Suprapubic skin (tissue), 4 donors: ENCODE data around the gene DTNA. TPM values are rescaled to one million over a fixed set of nuclear protein-coding genes. Genes with fewer than 3 reads are reported as not detected.

Experiments
- DNase-seq, 2 donors: peaks; one replicate each; pipeline ENCODE4 v3.0.0-alpha.2; 2019; ENCODE audit warnings: low spot score in 2 of 2
- H3K27ac ChIP-seq: fragments of 200-600 bp; sonication (generic); one replicate; pipeline ENCODE4 v1.5.1; 2019
- H3K27me3 ChIP-seq: fragments of 200-600 bp; sonication (generic); one replicate; pipeline ENCODE4 v1.5.1; 2019
- H3K36me3 ChIP-seq: fragments of 200-600 bp; sonication (generic); one replicate; pipeline ENCODE4 v1.5.1; 2019
- H3K4me1 ChIP-seq: fragments of 200-600 bp; sonication (generic); one replicate; pipeline ENCODE4 v1.5.1; 2019
- H3K4me3 ChIP-seq: fragments of 200-600 bp; sonication (generic); one replicate; pipeline ENCODE4 v1.5.1; 2019; ENCODE audit warnings: mild to moderate bottlenecking
- H3K9me3 ChIP-seq: fragments of 200-600 bp; sonication (generic); one replicate; pipeline ENCODE4 v1.5.1; 2019
- CTCF ChIP-seq, 2 donors: fragments of 200-600 bp in 1 of 2; fragments of 450-650 bp in 1 of 2; sonication (generic) in 1 of 2; IDR thresholded peaks; one replicate each; pipeline ENCODE4 v1.5.1; 2016 to 2019; ENCODE audit warnings: antibody characterized with exemption in 2 of 2, mild to moderate bottlenecking in 1 of 2, moderate library complexity in 1 of 2
- EP300 ChIP-seq: sonication (generic); formaldehyde crosslinking; IDR thresholded peaks from one replicate; pipeline ENCODE4 v1.6.1; 2017; ENCODE audit warnings: antibody characterized with exemption
- POLR2A ChIP-seq, 2 donors: fragments of 450-650 bp; IDR thresholded peaks; one replicate each; pipeline ENCODE4 v1.6.1; 2017; ENCODE audit warnings: antibody characterized with exemption in 2 of 2, mild to moderate bottlenecking in 2 of 2, moderate library complexity in 2 of 2
- POLR2AphosphoS5 ChIP-seq, 3 donors: sonication (generic); formaldehyde crosslinking; IDR thresholded peaks; one replicate each; pipeline ENCODE4 v1.6.1; 2017; ENCODE audit warnings: antibody characterized with exemption in 3 of 3
- WGBS: methylation state at CpG from one replicate; pipeline ENCODE4 v1.1.5; 2018; 5-methylcytosine and 5-hydroxymethylcytosine counted together
- total RNA-seq, 4 donors: library from RNA; depleted of rRNA; stranded (reverse); fragments of >200 nt; gene quantifications; one replicate each; pipeline ENCODE4 v1.1.0, GENCODE V29; 2016

The DTNA gene
- total RNA-seq, 4 donors from 2014 or later, result 3.0 to 15.9 (median 5.1) TPM

- DNase-seq, result no peak
- TF ChIP-seq POLR2AphosphoS5 (IDR thresholded peaks at IDR 0.05) (no peak), EP300 (no peak), POLR2A (IDR thresholded peaks at IDR 0.05) (no peak), CTCF (IDR thresholded peaks at IDR 0.05) (no peak)
- Histone ChIP-seq H3K36me3 (no peaks in the 10 kb centered on the region), H3K27me3 (no peaks in the 10 kb centered on the region), H3K4me3 (no peak overlapping the region), H3K9me3 (no peaks in the 10 kb centered on the region), H3K27ac (no peak overlapping the region), H3K4me1 (no peaks in the 10 kb centered on the region)
- 64% methylated on average over 7 of the region's 7 CpGs for WGBS
Measured at GRCh38 chr18:34928088-34928753, 218.1 kb downstream of the DTNA start.

- Histone ChIP-seq H3K4me3 (no peak overlapping the region), H3K27ac (no peak overlapping the region), H3K36me3 (no peaks in the 10 kb centered on the region), H3K27me3 (no peaks in the 10 kb centered on the region), H3K9me3 (no peaks in the 10 kb centered on the region), H3K4me1 (no peaks in the 10 kb centered on the region)
- no peak for DNase-seq
- TF ChIP-seq POLR2AphosphoS5 (IDR thresholded peaks at IDR 0.05) (no peak), EP300 (no peak), POLR2A (IDR thresholded peaks at IDR 0.05) (no peak), CTCF (IDR thresholded peaks at IDR 0.05) (no peak)
- WGBS, result 77% methylated on average over 1 of the region's 1 CpG
Measured at GRCh38 chr18:34928754-34929335, 218.7 kb downstream of the DTNA start.

GRCh38 chr18:34929336-34929780 is 219.3 kb downstream of the DTNA start:
- Histone ChIP-seq H3K4me3 (no peak overlapping the region), H3K9me3 (no peaks in the 10 kb centered on the region), H3K4me1 (no peaks in the 10 kb centered on the region), H3K27ac (no peak overlapping the region), H3K27me3 (no peaks in the 10 kb centered on the region), H3K36me3 (no peaks in the 10 kb centered on the region)
- WGBS, result 86% methylated on average over 2 of the region's 2 CpGs
- DNase-seq, result no peak
- no peak for TF ChIP-seq CTCF (IDR thresholded peaks at IDR 0.05)
- TF ChIP-seq POLR2AphosphoS5 (IDR thresholded peaks at IDR 0.05), result no peak
- no peak for TF ChIP-seq EP300
- no peak for TF ChIP-seq POLR2A (IDR thresholded peaks at IDR 0.05)

GRCh38 chr18:34932363-34932762 is 222.3 kb downstream of the DTNA start:
- WGBS, result 91% methylated on average over 1 of the region's 1 CpG
- H3K27me3 ChIP-seq, result no peaks in the 10 kb centered on the region
- no peak for TF ChIP-seq POLR2AphosphoS5 (IDR thresholded peaks at IDR 0.05)
- no peak for TF ChIP-seq EP300
- no peak for TF ChIP-seq CTCF (IDR thresholded peaks at IDR 0.05)
- no peak for TF ChIP-seq POLR2A (IDR thresholded peaks at IDR 0.05)
- H3K36me3 ChIP-seq, result no peaks in the 10 kb centered on the region
- no peak for DNase-seq
- H3K27ac ChIP-seq, result no peak overlapping the region
- no peak overlapping the region for H3K4me3 ChIP-seq
- no peaks in the 10 kb centered on the region for H3K9me3 ChIP-seq
- no peaks in the 10 kb centered on the region for H3K4me1 ChIP-seq

DNA sequence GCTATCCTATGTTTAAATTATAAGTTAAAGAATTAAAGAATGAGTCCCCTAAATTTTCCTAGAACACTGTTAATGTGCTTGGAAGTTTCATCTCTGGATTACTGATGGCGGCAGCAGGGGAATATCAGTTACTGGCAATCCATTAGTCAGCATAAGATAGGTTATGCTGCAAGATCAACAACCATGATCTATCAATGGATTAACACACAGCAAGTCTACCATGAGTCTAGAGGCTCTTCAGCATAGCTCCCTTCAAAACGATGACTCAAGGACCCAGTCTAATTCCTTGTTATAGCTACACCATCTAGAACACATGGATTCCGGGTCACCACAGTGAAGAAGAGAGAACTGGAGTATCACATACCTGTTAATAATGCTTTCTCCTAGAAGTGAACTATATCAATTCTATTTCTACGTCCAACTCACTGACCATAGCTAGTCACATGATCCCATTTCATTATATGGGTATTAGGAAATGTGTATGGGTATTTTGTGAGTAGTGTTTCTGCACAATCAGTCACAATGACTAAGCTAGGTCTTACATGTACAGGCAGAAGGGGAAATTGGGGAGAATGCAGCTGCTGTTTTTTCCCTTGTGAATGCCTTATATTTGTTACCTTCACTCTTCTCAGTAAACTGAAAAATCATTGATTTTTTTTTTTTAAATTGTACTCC is 222.8 kb downstream of the DTNA start:
- H3K9me3 ChIP-seq, result no peaks in the 10 kb centered on the region
- WGBS, result 86% methylated on average over 4 of the region's 4 CpGs
- TF ChIP-seq POLR2AphosphoS5 (IDR thresholded peaks at IDR 0.05) (no peak), CTCF (IDR thresholded peaks at IDR 0.05) (no peak), POLR2A (IDR thresholded peaks at IDR 0.05) (no peak), EP300 (no peak)
- H3K27me3 ChIP-seq, result no peaks in the 10 kb centered on the region
- H3K27ac ChIP-seq, result no peak overlapping the region
- H3K4me1 ChIP-seq, result no peaks in the 10 kb centered on the region
- no peaks in the 10 kb centered on the region for H3K36me3 ChIP-seq
- no peak for DNase-seq
- H3K4me3 ChIP-seq, result no peak overlapping the region
